ENCODE measurements around the gene MAP7D2.
A peak's percentile ranks its signal among the peaks of the same experiment; 100 is the strongest.

Gene MAP7D2

GRCh38 chrX:20019672-20020365 is 96.9 kb downstream of the MAP7D2 start:
- H3K9ac ChIP-seq (ENCODE audit: low read length): no peak overlapping the region
- no peaks in the 10 kb centered on the region for H3K4me1 ChIP-seq (ENCODE audit: control insufficient read depth, insufficient read depth, low read length)
- H3K36me3 ChIP-seq (ENCODE audit: control insufficient read depth, insufficient read depth, low read length): no peaks in the 10 kb centered on the region
- H3K9me3 ChIP-seq (ENCODE audit: control insufficient read depth, low read length): no peaks in the 10 kb centered on the region
- no peaks in the 10 kb centered on the region for H3K27me3 ChIP-seq (ENCODE audit: control insufficient read depth, insufficient read depth, low read length)
- H3K4me3 ChIP-seq (ENCODE audit: low read length): no peak overlapping the region

DNA sequence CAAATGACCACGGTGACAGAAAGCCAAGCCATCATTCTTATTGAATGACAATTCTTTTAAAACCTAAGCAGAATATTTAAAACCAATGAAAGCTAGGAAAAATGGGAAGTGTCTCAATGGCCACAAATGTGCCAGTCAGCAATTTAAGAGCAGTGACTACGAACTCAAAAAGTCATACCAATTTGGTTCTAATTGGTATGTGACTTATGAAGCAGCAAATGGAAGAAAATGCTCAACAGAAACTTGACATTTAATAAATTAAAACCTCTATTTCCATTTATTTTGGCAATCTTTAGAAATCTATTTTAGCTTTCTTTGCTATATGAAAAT is 100.1 kb downstream of the MAP7D2 start:
- H3K4me1 ChIP-seq (ENCODE audit: control insufficient read depth, insufficient read depth, low read length): no peaks in the 10 kb centered on the region
- no peaks in the 10 kb centered on the region for H3K27me3 ChIP-seq (ENCODE audit: control insufficient read depth, insufficient read depth, low read length)
- H3K9ac ChIP-seq (ENCODE audit: low read length): no peak overlapping the region
- H3K4me3 ChIP-seq (ENCODE audit: low read length): no peak overlapping the region
- H3K9me3 ChIP-seq (ENCODE audit: control insufficient read depth, low read length): no peaks in the 10 kb centered on the region
- no peaks in the 10 kb centered on the region for H3K36me3 ChIP-seq (ENCODE audit: control insufficient read depth, insufficient read depth, low read length)

DNA sequence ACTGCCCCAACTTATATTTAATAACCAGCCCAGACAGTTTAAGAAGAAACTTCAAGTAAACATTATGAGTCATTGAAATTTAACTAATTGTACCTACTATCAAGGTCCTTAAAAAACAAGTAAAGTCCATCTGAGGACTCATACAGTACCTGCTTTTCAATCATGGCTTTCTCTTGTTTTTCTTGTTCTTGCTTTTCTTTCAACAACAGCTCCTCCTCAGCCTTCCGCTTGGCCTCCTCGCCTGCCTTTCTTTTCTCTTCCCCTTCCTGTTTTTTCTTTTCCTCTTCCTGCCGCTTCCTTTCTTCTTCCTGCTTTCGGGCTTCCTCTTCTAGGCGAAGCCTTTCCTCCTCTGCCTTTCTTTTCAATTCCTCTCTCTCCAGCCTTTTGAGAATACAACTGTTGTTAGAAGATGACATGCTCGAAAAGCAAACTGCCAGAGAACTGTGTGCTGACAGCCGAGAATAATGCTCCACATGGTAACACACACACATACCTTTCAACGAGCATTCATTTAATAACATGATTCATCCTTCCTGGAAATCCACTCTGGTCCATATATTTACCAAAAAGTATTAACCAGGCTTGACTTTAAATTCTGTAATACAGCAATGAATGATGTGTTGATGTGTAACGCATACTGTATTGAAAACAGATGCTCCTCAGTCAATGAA is 100.6 kb downstream of the MAP7D2 start:
- H3K4me1 ChIP-seq (ENCODE audit: control insufficient read depth, insufficient read depth, low read length): no peaks in the 10 kb centered on the region
- H3K9me3 ChIP-seq (ENCODE audit: control insufficient read depth, low read length): no peaks in the 10 kb centered on the region
- H3K9ac ChIP-seq (ENCODE audit: low read length): no peak overlapping the region
- H3K36me3 ChIP-seq (ENCODE audit: control insufficient read depth, insufficient read depth, low read length): no peaks in the 10 kb centered on the region
- no peaks in the 10 kb centered on the region for H3K27me3 ChIP-seq (ENCODE audit: control insufficient read depth, insufficient read depth, low read length)
- H3K4me3 ChIP-seq (ENCODE audit: low read length): no peak overlapping the region

DNA sequence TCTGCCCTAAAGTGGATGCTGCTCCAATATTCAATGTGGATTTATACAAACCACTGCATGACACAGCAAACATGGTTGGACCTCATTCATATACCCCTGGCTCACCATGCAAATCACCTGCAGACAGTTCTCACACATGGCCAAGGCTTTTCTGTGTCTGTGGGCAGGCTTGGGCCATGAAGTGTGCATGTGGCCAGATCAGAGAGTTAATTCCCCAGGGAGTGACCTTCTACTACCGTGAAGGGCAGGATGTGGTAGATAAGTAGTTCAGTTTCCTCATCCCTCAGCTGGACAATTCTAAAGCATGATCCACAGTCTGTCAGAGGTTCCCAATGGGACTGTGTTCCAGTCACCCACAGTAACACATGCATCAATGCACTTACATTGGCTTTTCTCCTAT is 101.3 kb downstream of the MAP7D2 start:
- H3K36me3 ChIP-seq (ENCODE audit: control insufficient read depth, insufficient read depth, low read length): no peaks in the 10 kb centered on the region
- H3K4me3 ChIP-seq (ENCODE audit: low read length): no peak overlapping the region
- H3K9me3 ChIP-seq (ENCODE audit: control insufficient read depth, low read length): no peaks in the 10 kb centered on the region
- no peak overlapping the region for H3K9ac ChIP-seq (ENCODE audit: low read length)
- H3K4me1 ChIP-seq (ENCODE audit: control insufficient read depth, insufficient read depth, low read length): no peaks in the 10 kb centered on the region
- H3K27me3 ChIP-seq (ENCODE audit: control insufficient read depth, insufficient read depth, low read length): no peaks in the 10 kb centered on the region

- H3K9ac ChIP-seq (ENCODE audit: low read length): no peak overlapping the region
- H3K9me3 ChIP-seq (ENCODE audit: control insufficient read depth, low read length): no peaks in the 10 kb centered on the region
- H3K36me3 ChIP-seq (ENCODE audit: control insufficient read depth, insufficient read depth, low read length): no peaks in the 10 kb centered on the region
- H3K27me3 ChIP-seq (ENCODE audit: control insufficient read depth, insufficient read depth, low read length): no peaks in the 10 kb centered on the region
- no peak overlapping the region for H3K4me3 ChIP-seq (ENCODE audit: low read length)
- H3K4me1 ChIP-seq (ENCODE audit: control insufficient read depth, insufficient read depth, low read length): no peaks in the 10 kb centered on the region
Measured at GRCh38 chrX:20011608-20012007, 105.1 kb downstream of the MAP7D2 start.

- Histone ChIP-seq H3K9ac (ENCODE audit: low read length) (no peak overlapping the region), H3K27me3 (ENCODE audit: control insufficient read depth, insufficient read depth, low read length) (no peaks in the 10 kb centered on the region), H3K36me3 (ENCODE audit: control insufficient read depth, insufficient read depth, low read length) (no peaks in the 10 kb centered on the region), H3K9me3 (ENCODE audit: control insufficient read depth, low read length) (no peaks in the 10 kb centered on the region), H3K4me1 (ENCODE audit: control insufficient read depth, insufficient read depth, low read length) (no peaks in the 10 kb centered on the region), H3K4me3 (ENCODE audit: low read length) (no peak overlapping the region)
Measured at GRCh38 chrX:20007962-20008622, 108.6 kb downstream of the MAP7D2 start.

DNA sequence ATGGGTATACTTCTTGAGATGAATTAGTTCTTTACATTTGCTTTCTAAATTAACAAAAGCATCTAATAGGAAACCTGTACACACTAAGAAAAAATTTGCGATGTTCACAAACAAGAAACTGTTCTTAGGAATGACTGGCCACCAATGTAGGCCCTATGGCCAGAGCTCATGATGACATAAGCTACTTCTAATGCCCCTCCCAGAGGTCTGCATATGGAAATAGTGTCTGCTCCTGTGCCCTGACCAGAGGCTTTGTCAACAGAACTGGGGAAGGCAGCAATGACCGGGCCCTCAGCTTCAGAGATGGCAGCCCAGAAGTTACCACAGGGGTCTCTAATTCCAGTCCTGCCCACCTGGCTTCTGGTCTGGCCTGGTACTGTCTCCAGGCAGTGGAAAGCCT is 110.8 kb downstream of the MAP7D2 start:
- Histone ChIP-seq H3K36me3 (ENCODE audit: control insufficient read depth, insufficient read depth, low read length) (no peaks in the 10 kb centered on the region), H3K4me1 (ENCODE audit: control insufficient read depth, insufficient read depth, low read length) (no peaks in the 10 kb centered on the region), H3K9me3 (ENCODE audit: control insufficient read depth, low read length) (no peaks in the 10 kb centered on the region), H3K27me3 (ENCODE audit: control insufficient read depth, insufficient read depth, low read length) (no peaks in the 10 kb centered on the region), H3K9ac (ENCODE audit: low read length) (no peak overlapping the region), H3K4me3 (ENCODE audit: low read length) (no peak overlapping the region)

- no peaks in the 10 kb centered on the region for H3K9me3 ChIP-seq (ENCODE audit: control insufficient read depth, low read length)
- no peak overlapping the region for H3K4me3 ChIP-seq (ENCODE audit: low read length)
- no peaks in the 10 kb centered on the region for H3K27me3 ChIP-seq (ENCODE audit: control insufficient read depth, insufficient read depth, low read length)
- no peak overlapping the region for H3K9ac ChIP-seq (ENCODE audit: low read length)
- H3K36me3 ChIP-seq (ENCODE audit: control insufficient read depth, insufficient read depth, low read length): no peaks in the 10 kb centered on the region
- H3K4me1 ChIP-seq (ENCODE audit: control insufficient read depth, insufficient read depth, low read length): no peaks in the 10 kb centered on the region
Measured at GRCh38 chrX:20001588-20001987, 115.1 kb downstream of the MAP7D2 start.

DNA sequence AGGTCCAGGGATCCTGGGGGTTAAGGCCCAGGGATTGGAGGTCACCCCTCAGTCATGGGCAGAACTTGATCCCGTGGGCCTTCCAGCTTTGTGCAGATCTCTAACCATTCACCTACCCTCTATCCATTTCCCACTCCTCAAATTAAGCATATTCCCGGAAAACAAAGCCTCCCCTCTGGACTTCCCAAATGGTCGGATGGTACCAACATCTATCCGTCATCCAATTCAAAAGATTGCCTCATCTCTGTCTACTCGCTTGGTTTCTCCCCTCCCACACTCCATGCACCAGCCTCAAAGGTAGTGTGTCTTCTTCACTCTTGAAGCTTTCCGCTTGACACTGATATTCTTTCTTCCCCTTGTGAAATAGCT is 125.4 kb downstream of the MAP7D2 start:
- peak overlapping the region; percentile 59 for H3K9ac ChIP-seq (ENCODE audit: low read length)
- no peak overlapping the region for H3K4me3 ChIP-seq (ENCODE audit: low read length)
- no peaks in the 10 kb centered on the region for H3K9me3 ChIP-seq (ENCODE audit: control insufficient read depth, low read length)
- H3K27me3 ChIP-seq (ENCODE audit: control insufficient read depth, insufficient read depth, low read length): no peaks in the 10 kb centered on the region
- peaks cover 6% of the 10 kb centered on the region for H3K4me1 ChIP-seq (ENCODE audit: control insufficient read depth, insufficient read depth, low read length)
- no peaks in the 10 kb centered on the region for H3K36me3 ChIP-seq (ENCODE audit: control insufficient read depth, insufficient read depth, low read length)

GRCh38 chrX:19990556-19991349 is 126.0 kb downstream of the MAP7D2 start, which contains the start of gene BCLAF3:
Gene BCLAF3, minus strand, starts transcription at chrX:19991061. Its CDS starts 20,797 bp downstream, at chrX:19970264.
- no peaks in the 10 kb centered on the region for H3K27me3 ChIP-seq (ENCODE audit: control insufficient read depth, insufficient read depth, low read length)
- peak within 1 kb of the TSS; percentile 68 for H3K9ac ChIP-seq (ENCODE audit: low read length)
- H3K4me3 ChIP-seq (ENCODE audit: low read length): peak within 1 kb of the TSS; percentile 2
- no peaks in the 10 kb centered on the region for H3K36me3 ChIP-seq (ENCODE audit: control insufficient read depth, insufficient read depth, low read length)
- H3K4me1 ChIP-seq (ENCODE audit: control insufficient read depth, insufficient read depth, low read length): peaks cover 6% of the 10 kb centered on the region
- H3K9me3 ChIP-seq (ENCODE audit: control insufficient read depth, low read length): no peaks in the 10 kb centered on the region

- no peaks in the 10 kb centered on the region for H3K9me3 ChIP-seq (ENCODE audit: control insufficient read depth, low read length)
- H3K36me3 ChIP-seq (ENCODE audit: control insufficient read depth, insufficient read depth, low read length): no peaks in the 10 kb centered on the region
- peak overlapping the region; percentile 2 for H3K4me3 ChIP-seq (ENCODE audit: low read length)
- peaks cover 6% of the 10 kb centered on the region for H3K4me1 ChIP-seq (ENCODE audit: control insufficient read depth, insufficient read depth, low read length)
- H3K9ac ChIP-seq (ENCODE audit: low read length): peak overlapping the region; percentile 68
- H3K27me3 ChIP-seq (ENCODE audit: control insufficient read depth, insufficient read depth, low read length): no peaks in the 10 kb centered on the region
Measured at GRCh38 chrX:19990151-19990555, 126.6 kb downstream of the MAP7D2 start.

DNA sequence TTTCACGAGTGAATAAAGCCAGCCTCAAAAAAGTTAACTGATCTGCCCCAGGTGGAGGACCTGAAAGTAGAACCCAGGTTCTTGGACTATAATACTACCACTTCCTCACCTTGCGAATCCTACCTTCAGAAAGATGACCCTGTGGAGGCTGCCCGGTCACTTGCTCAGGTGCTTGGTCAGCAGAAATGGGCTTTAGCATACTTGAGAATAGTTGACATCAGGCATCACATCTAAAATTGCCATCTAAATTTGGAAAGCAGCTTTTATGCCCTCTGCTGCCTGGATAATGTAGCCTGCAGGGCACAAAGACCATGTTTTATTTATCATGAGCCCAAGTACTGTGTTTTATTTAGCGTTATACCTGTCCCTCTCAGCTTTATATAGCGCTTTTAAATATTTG is 128.9 kb downstream of the MAP7D2 start:
- Histone ChIP-seq H3K4me1 (ENCODE audit: control insufficient read depth, insufficient read depth, low read length) (peaks cover 6% of the 10 kb centered on the region), H3K9ac (ENCODE audit: low read length) (no peak overlapping the region), H3K4me3 (ENCODE audit: low read length) (no peak overlapping the region), H3K9me3 (ENCODE audit: control insufficient read depth, low read length) (no peaks in the 10 kb centered on the region), H3K36me3 (ENCODE audit: control insufficient read depth, insufficient read depth, low read length) (no peaks in the 10 kb centered on the region), H3K27me3 (ENCODE audit: control insufficient read depth, insufficient read depth, low read length) (no peaks in the 10 kb centered on the region)

All from mucosa of stomach (tissue), 1 donor.